Superior temporal gyrus (tissue), 1 donor: ENCODE results near the gene EEF1A2.
A peak's percentile ranks its signal among the peaks of the same experiment; 100 is the strongest.

Experiments used
- DNase-seq: peaks from one replicate; pipeline ENCODE4 v3.0.0-alpha.2; 2016; ENCODE audit errors: extremely low spot score

Gene EEF1A2

DNA sequence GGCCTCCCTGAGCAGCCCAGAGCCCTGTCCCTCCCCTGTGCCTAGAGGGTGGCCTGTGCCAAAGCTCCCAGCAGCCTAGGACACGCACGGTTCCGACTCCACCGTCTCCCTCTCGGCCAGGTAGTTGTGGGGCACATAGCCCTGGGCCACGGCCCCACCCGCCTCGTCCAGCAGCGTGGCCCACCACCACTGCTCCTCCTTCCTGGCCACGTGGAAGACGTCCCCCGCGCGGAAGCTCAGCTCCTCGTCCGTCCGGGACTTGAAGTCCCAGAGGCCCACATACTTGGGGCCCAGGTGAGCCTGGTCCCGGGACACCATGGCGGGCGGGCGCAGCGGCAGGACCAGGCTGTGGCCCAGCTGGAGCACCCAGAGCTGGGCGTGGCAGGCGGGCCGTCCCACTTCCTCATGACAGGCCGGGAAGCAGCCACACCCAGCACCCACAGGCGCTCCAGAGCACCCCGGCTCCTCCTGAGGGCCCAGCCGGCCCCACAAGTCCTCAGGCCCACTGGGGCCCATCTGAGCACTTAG is 38.2 kb upstream of the EEF1A2 start, which contains the start of gene PTK6:
PTK6 (minus strand) TSS at position 380 of the 528 bp plus-strand sequence; CDS start at position 318, 62 bp downstream.
- DNase-seq: no peak

DNA sequence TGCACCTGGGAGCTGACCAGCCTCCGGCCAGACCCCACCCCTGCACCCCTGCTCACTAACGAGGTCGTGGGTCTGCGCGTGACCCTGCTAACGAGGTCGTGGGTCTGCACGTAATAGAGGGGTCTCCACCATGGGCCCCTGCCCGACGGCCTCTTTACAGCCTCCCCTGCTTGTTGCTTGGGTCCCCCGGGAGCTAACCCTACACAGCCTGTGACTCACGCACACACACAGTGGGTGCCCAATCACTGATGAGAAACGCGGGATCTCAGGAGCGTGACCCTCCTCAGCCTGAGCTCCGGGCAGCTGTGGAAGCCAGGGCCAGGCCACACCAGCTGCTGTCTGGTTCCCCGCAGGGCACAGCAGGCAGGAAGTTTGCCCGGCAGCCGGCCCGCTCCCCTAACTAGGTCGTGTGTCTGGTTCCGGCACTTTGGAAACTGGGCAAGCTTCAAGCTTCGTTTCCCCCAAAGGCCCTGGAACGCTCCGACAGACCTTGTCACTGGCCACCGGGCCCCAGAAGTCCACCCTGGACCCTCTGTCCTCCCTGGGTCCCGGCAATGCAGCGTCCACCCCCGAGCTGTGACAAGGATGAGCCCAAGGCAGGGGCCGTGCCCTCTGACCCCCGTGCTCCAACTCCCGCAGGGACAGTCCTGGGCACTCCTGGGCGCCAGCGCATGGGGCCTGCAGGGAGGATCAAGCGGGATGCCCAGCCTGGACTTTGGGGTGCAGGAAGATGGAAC is 37.5 kb upstream of the EEF1A2 start:
- no peak for DNase-seq

DNA sequence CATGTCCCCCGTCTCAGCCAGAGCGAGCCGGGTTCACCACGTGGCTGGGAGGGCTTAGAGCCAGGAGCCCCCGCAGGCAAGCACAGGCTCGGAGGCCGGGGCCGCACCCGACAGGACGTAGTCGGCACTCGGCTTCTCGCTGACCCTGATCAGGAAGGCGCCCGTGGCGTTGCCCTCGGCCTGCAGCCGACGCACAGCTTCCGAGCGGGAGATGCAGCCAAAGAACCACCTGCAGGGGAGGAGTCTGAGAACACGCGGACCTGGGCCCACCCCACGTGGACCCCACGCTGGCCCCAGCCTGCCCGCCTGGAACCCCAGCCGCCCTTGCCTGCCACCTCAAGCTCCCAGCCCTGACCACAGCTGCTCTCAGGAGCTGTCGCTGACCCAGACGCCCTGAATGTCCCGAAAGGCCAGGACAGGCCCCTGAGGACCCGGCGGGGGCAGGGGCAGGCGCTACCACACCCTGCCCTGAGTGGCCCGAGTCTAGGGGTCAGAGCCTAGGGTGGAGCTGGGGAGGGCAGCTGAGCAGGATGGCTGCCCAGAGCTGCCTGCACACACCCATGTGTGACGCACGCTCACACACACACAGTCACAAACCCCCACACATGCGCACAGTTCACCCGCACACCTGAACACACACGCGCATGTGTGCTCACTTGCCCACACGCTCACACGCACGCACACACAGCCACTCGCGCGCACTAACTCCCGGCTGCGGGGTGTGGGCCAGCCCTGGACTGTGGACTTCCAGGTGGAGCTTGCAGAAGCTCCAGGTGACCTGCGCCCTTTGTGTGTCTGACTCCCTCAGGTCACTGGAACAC is 36.2 kb upstream of the EEF1A2 start:
- DNase-seq: no peak

DNA sequence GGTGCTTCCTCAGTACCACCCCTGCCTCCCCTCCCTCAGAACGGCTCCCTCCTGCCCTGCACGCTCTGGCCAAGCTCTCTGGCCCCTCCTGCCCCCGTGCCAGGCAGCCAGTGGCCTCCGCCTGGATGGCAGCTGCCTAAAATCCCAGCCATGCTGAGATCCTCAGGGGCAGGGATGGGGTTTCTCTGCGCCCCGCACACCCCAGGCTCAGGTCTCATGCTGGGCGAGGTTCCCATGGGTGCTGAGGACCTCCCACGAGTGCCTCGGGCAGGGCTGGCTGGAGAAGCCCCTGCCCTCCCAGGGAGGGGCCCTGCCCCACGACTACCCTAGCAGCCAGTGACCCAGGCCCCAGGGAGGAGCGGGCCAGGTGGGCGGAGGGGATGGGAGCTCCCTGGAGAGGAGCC is 35.5 kb upstream of the EEF1A2 start:
- DNase-seq: no peak

DNA sequence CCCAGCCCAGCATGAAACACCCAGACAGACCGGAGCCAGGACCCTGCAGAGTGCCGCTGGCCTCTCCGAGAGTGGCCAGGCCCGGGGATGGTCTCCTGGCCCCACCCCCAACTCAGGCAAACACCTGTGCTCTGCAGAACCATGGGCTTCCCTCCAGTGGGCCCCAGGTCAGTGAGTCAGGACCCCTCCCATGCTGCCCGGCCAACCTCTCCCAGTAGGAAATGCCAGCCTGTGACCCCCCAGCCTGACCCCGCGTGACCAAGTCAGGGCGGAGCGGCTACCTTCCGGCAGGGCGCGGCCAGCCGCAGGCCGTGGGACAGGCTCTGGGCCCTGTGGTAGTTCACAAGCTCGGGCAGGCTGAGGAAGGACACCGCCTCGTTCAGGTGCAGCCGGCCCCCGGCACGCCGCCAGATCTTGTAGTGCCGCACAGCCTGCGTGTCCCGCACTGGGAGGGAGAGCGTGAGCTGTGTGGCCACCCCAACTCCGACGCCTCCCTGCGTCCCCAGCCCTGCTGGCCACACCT is 35.0 kb upstream of the EEF1A2 start:
- no peak for DNase-seq

DNA sequence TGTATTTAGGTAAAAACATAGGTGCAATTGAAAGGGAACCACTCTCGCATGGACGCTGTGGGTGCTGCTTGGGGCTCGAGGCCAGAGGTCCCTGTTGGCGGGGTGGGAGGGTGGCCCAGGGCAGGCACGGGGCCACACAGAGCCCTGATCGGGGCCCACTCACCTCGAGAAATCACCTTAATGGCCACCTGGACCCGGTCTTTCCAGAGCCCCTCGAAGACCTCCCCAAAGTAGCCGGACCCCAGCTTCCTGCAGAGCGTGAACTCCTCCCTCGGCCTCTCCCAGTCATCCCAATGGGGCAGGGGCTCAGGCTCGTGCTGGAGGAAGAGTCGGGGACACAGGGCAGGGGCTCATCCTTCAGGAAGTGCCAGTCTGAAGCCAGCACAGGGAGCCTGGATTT is 34.5 kb upstream of the EEF1A2 start:
- DNase-seq: no peak

DNA sequence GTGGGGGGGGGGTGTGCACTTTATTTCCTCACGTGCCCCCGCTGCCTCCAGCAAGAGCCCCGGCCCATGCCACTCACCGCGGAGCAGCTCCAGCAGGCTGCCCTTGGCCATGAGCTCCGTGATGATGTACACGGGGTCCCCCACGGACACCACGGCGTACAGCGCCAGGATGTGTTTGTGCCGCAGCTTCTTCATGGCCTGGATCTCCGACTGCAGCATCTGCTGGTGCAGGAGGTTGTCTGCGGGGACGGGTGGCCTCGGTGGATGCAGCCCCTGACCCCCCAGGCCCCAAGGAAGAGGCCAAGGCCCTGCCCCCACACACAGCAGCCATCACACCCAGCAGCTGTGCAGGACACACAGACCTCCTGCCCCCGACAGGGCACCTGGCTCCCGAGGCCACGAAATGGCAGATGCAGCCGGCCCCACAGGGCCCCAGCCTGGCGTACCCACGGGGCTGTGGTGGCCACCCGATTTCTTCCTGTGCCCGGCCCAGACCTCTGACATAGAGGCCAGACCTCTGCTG is 33.6 kb upstream of the EEF1A2 start:
- no peak for DNase-seq

DNA sequence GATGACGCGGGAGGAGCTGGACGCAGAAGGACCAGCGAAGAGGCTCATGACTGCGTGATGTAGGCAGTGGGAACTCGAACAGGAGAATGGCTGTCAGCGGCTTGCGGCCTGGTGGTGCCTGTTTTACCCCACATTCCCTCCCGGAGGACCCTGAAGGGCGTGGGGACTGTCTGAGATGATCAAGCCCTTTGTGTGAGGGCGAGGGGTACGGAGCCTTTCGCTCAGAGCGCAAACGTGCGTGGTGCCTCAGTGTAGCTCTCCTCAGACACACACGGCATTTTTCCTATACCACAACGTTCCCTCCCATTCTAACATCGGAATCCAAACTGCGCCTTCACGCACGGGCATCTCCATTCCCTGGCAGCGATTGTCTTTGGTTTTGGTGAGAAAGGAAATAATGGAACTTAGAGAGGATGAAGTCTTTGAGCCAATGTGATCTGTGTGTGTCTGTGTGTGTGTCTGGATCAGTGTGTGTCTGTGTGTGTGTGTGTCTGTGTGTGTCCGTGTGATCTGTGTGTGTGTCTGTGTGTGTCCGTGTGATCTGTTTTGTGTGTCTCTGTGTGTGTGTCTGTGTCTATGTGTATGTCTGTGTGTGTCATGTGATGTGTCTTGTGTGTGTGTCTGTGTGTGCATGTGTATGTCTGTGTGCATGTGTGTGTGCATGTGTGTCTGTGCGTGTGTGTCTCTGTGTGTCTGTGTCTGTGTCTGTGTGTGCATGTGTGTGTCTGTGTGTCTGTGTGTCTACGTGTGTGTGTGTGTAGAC is 33.0 kb upstream of the EEF1A2 start:
- DNase-seq: no peak

DNA sequence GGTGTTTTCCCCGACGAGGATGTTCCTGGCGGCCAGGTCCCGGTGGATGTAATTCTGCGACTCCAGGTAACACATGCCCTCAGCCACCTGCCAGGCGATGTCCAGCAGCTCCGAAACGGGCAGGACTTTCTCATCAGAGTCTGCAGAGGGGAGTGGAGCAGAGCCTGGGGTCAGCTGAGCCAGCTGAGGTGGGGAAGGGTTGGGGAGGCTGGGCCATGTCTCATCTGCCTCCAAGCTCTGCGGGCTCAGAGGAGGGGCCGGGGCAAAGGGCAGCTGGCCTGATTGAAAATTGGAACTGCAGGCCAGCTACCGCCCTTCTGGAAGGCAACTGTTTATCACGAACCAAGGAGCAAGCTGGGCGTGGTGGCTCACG is 31.9 kb upstream of the EEF1A2 start:
- DNase-seq: no peak

DNA sequence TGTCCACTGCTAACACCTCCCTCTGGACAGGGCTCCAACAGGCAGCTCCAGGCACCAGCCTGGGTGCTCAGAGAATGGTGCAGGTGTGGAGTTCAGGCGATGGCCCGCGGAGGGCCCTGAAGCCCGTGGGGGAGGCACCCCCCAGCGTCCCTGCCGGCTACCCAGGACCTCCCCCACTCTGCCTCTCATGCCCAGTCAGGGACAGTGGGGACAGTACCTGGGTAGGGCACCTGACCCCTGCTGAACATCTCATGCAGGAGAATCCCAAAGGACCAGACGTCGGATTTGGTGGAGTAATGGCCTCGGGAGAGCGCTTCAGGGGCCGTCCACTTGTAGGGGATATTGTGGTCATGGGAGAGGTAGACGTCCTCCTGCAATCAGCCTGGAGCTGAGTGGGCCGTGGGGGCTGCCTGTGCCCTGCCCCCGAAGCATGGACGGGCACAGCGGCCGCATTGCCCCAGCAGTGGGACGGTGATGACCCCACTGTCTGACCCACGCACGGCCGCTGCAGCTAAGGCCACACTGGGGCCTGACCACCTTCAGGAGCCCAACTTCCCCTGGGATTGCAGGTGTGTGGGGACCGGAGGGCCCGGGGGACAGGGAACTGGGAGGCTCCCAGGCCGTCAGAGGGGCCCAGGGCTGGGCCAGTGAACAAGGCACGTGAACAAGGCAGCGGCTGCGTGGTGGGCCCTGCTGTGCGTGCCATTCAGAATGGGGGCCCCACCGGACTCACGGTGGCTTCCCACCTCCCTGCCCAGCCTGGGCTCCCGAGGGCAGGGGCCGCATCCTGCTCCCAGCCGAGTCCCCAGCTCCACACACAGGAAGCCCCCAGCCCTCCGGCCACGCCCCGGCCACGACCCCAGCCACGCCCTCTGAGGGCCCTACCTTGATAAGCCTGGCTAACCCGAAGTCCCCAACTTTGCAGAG is 31.2 kb upstream of the EEF1A2 start:
- DNase-seq: no peak

DNA sequence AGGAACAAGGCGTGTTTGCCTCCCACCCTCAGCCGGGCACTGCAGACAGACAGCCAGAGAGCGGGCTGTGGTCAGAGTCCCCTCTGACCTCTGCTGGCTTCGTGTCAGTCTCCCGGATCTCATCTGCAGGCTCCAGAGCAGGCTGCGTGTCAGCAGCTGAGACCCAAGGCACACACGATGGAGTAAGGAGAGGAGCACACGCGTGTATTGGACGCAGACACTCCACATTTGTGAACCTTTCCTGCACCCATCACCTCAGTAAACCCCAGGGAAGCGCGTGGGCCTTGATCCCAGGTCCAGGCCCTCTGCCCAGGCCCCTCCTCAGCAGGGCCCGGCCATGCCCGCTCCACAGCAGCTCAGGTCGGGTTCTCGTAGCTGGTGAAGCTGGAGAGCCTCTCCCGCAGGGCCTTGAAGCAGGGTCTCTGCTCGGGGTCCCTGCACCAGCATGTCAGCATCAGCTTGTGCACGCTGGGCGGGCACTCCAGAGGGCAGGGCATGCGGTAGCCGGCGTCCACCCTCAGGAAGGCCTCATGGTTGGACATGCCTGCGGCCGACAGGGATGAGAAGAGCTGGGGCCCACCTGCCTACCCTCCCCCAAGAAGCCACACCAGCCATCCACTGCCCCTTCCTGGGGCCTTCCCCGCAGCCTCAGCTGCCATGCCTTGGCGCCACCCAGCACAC is 30.4 kb upstream of the EEF1A2 start:
- DNase-seq: no peak

DNA sequence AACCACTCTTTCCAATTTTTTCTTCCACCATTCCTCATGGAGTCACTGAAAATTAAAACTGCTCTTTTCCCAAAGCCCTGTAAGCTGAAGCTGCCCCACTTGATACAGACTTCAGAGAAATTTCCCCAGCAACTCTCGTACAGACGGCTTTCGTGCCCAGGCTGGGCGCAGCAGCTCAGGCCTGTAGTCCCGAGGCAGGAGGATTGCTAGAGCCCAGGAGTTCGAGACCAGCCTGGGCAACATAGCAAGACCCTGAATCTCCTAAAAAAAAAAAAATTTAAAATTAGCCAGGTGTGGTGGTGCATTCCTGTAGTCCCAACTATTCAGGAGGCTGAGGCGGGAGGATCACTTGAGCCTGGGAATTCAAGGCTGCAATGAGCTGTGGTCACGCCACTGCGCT is 28.3 kb upstream of the EEF1A2 start:
- no peak for DNase-seq

DNA sequence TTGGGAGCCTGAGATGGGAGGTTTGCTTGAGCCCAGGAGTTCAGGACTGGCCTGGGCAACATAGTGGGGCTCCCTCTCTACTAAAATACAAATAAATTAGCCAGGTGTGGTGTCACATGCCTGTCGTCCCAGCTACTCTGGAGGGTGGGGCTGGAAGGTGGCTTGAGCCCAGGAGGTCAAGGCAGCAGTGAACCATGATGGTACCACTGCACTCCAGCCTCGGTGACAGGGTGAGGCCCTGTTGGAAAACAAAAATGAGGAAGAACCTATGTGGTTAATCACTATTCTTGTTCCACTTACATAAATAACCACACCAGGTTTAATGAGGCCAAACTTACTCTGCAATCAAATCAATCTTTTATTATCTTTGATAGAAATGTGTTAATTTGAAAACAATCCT is 27.1 kb upstream of the EEF1A2 start:
- no peak for DNase-seq

DNA sequence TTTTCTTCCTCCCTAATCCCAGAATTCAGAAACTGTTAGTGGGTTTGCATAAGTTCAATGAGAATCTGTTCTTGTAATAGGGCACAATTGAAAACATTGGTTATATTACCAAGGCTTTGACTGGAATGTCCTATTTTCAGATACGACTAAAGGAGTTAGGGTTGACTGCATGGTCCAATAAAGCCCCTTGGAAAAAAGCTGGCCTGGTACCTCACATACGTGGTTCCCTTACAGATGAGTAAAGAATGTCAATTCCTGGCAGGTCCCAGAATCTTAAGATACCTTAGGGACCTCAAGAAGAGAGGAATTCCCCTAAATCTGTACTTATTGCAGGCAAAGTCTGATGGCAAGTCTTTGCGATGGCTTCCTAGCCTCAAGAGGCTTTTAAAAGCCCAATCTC is 26.3 kb upstream of the EEF1A2 start:
- DNase-seq: no peak

DNA sequence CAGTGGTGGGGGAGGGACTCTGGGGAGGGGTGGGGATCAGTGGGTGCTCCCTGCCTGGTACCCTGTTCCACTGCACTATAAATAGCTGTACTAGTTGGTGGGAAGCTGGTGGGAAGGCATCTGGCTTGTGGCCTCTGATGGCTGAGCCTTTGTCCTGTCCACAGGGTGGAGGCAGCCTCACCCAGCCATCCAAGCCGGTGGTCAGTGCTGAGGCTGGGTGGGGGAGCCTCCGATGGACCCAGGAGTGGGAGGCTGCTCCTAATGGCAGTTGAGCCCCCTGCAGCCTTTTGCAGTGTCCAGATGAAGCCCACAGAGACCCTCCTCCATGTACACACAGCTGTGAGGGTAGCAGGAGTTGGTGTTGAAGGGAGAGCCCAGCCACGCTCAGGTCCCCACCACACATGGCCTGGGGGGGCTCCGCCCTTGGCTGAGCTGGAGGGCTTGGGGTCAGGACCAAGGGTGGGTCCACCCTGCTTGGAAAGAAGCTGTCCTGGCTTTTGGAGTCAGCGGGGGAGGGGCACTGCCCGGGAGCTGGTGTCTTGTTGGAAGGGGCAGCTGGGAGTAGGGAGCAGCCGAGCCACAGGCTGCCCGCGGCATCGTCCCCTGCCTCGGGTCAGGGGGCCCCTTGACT is 24.2 kb upstream of the EEF1A2 start:
- no peak for DNase-seq

DNA sequence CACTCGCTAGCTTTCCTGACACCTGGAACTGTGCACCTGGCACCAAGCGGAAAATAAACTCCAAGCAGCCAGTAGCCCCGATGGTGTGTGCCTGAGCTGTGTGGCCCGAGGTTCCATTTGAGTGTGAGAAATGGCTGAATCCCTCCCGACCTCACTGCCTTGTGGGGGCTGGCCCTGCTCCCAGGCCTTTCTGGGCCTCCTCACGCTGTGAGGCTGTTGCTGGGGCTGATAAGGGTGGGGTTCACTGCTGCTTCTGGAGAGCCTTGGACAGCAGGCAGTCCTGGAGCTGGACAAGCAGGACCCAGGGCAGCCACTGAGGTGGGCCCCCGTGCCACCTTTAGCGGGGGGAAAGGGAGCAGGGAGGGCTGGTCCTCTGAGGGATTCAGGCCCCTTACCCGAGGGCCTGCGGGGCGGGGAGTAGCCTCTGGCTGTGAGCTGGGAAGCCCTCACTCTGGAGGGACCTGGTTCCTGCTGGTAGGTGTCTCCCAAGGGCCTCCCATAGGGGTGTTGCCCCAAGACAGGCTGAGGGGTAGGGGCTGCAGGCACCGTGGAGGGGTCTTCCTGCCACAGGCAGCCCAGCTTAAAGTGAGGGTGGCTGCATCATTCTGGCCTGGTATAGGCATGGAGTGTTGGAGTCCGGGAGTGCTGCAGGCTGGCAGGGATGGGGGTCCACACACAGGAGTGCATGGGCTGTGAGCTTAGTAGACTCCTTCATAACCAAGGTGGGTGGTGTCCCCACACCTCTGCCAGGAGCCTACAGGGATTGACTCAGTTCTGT is 23.4 kb upstream of the EEF1A2 start:
- no peak for DNase-seq

DNA sequence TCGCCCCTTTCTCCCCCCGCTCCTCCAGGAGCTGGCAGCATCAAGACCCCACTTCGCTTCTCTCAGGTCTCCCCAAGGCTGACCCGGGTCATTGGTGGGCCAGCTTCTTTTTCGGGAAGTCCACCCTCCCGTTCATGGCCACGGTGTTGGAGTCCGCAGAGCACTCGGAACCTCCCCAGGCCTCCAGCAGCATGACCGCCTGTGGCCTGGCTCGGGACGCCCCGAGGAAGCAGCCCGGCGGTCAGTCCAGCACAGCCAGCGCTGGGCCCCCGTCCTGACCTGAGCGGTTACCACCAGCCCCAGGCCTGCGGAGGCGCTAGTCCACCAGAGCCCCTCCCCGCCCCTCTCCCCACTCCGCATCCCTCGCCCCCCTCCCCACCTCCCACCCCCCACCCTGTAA is 22.7 kb upstream of the EEF1A2 start:
- no peak for DNase-seq

DNA sequence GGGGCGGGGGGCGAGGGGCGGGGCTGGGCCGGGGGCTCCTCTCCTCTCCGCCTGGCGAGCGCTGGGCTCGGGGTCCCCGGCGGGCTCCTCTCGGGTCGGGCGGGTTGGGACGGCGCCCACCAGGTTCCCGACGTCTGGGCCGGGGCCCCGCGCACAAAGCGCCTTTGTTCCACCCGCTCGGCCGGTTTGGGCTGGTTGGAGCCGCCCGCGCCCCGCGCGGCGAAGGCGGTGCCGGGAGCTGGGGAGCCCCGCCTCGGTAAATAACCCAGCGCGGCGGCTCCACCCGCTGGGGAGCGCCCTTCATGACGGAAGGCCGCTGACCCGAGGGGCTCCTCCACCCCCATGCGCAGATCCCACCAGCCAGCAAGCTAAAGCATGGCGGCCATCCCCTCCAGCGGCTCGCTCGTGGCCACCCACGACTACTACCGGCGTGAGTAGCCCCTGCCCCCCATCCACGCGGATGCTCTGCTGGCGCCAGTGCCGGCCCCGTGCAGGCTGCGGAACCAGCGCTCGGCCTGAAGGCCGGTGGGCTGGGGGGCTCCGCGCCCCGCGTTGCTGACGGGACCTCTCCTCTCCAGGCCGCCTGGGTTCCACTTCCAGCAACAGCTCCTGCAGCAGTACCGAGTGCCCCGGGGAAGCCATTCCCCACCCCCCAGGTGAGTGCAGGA is 22.2 kb upstream of the EEF1A2 start:
- DNase-seq: peak; percentile 75
